NOMO-1 treated with dmso at 0.1 percent for 144 hours (cell line): ENCODE results near the gene ERFL.
"Not testable (repeated sequence)": the region's sequence is repeated elsewhere in the genome, so short reads cannot be mapped to it uniquely, and the experiment has no call there.

Experiments
- DNase-seq: peaks from one replicate; lab custom pipeline; 2025; ENCODE audit not compliant: unreplicated experiment; lab: John Stamatoyannopoulos, UW

ERFL gene

GRCh38 chr19:41944336-41944735, 16.1 kb upstream of the ERFL start:
- no peak for DNase-seq

GRCh38 chr19:41941410-41942202, 13.4 kb upstream of the ERFL start:
- DNase-seq: no peak

GRCh38 chr19:41940731-41941409, 12.6 kb upstream of the ERFL start:
- DNase-seq: no peak

- DNase-seq: peak; percentile 50
These were observed 11.8 kb upstream of the ERFL start for GRCh38 chr19:41939861-41940730.

- not testable (repeated sequence) for DNase-seq
These were observed 11.0 kb upstream of the ERFL start for GRCh38 chr19:41939209-41939608.

- DNase-seq: no peak
These were observed 9.5 kb upstream of the ERFL start for GRCh38 chr19:41937525-41938468.

- no peak for DNase-seq
These were observed 8.7 kb upstream of the ERFL start for GRCh38 chr19:41936961-41937360.

- no peak for DNase-seq
These were observed 8.2 kb upstream of the ERFL start for GRCh38 chr19:41936416-41936850.

GRCh38 chr19:41935760-41936415, 7.6 kb upstream of the ERFL start:
- DNase-seq: no peak

GRCh38 chr19:41934849-41935374, 6.7 kb upstream of the ERFL start:
- no peak for DNase-seq

- DNase-seq: no peak
These were observed 5.6 kb upstream of the ERFL start for GRCh38 chr19:41933693-41934426.

GRCh38 chr19:41932720-41933332, 4.6 kb upstream of the ERFL start:
- DNase-seq: no peak

GRCh38 chr19:41932259-41932719, 4.0 kb upstream of the ERFL start:
- no peak for DNase-seq

- DNase-seq: no peak
These were observed 2.8 kb upstream of the ERFL start for GRCh38 chr19:41930926-41931592.

- DNase-seq: no peak
These were observed 2.1 kb upstream of the ERFL start for GRCh38 chr19:41930322-41930722.

- DNase-seq: no peak
These were observed 1.4 kb upstream of the ERFL start for GRCh38 chr19:41929536-41930071.

GRCh38 chr19:41928754-41929535, 696 bp upstream of the ERFL start:
- DNase-seq: no peak
